ENCODE data around the gene COX6B2.

The COX6B2 gene

DNA sequence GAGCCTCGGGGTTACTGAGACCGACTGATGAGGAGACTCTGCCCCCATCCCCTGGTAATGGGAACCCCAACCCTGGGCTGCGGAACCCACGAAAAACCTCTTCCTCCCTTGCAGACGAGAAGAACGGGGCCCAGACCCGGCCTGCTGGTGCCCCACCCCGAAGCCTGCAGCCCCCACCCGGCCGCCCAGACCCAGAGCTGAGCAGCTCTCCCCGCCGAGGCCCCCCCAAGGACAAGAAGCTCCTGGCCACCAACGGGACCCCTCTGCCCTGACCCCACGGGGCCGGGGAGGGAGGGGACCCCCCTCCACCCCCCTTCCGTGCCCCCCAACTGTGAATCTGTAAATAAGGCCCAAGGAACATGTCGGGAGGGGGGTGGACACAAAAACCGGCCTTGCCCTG lies 42.7 kb downstream of the COX6B2 start:
- no peak for DNase-seq

DNA sequence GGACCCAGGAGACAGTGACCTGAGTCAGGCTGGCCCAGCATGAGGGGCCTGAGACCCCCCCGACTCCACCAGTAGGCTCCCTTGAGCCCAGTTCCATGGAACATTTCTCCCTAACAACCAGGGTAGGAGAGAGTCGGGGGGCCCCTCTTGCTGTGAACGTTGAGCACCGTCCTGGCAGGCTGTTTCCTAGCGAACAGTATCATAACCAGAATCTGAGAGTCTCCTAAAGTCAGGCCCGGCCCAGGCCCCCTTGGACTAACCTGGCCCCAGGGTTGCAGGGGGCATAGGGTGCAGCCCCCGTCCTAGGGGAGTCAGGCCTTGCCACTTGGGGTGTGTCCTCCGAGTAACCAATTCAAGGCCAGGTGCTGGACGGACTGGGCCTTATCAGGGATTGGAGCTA lies 43.1 kb downstream of the COX6B2 start:
- no peak for DNase-seq

DNA sequence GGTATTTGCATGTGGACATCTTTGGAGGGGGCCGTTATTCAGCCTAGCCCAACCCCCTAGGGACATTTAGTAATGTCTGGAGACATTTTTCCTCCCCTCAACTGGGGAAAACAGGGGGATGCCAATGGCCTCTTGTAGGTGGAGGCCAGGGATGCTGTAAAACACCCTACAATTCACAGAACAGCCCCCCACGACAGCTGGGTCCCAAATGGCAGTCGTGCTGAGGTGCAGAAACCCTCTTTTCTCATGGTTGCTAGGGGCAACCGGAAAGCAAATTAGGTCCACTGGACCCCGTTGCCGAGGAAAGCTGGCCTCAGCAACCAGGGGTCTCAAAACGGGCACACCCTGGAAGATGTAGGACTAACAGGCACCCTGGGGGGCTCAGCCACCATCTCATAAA lies 44.0 kb downstream of the COX6B2 start:
- no peak for DNase-seq

DNA sequence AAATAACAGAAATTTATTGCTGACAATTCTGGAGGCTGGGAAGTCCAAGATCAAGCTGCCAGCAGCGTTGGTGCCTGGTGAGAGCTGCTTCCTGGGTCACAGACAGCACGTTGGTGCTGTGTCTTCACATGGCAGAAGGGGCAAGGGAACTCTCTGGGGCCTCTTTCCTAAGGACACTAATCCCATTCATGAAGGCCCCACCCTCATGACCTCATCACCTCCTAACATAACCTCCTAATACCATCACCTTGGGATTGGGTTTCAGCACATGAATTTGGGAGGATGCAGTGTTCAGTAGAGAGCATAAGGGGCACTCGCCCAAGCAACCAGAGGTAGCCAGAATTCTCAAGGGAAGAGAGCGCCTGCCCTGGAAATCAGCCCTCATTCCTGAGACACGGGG lies 45.1 kb downstream of the COX6B2 start:
- DNase-seq: no peak

DNA sequence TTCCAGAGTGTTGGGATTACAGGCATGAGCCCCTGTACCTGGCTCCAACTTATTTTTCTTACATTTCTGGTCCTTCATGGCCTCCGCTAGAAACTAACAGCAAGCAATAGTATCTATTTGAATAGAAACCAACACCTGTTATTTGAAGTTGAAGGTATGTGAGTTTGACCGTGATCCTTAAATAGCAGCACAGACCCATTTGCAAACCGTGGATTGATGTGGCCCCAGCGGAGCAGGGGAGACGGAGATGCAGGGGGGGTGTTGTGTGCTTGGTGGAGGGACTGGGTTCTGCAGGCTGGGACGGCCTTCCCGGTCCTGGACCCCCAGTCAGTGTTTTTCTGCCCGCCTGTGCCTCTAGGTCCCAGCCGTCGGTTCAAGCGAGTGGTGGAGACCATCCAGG lies 46.2 kb downstream of the COX6B2 start:
- DNase-seq: no peak

DNA sequence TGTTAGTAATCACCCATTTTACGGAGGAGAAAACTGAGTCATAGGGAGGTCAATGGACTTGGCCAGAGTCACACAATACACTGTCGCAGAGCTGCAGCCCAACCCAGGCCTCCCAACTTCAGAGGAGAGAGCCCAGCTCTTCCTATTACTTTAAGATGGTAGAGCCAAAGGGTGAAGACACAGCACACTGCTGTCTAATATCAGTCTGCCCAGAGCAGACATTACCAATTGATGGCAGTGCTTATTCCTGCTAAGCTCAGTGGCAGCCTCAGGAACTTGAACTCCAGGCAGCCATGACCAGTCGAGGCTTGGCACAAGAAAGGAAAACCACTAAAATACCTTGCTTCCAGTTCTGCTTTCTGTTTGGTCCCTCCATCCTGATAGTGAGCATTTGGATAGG lies 47.8 kb downstream of the COX6B2 start:
- DNase-seq: no peak

DNA sequence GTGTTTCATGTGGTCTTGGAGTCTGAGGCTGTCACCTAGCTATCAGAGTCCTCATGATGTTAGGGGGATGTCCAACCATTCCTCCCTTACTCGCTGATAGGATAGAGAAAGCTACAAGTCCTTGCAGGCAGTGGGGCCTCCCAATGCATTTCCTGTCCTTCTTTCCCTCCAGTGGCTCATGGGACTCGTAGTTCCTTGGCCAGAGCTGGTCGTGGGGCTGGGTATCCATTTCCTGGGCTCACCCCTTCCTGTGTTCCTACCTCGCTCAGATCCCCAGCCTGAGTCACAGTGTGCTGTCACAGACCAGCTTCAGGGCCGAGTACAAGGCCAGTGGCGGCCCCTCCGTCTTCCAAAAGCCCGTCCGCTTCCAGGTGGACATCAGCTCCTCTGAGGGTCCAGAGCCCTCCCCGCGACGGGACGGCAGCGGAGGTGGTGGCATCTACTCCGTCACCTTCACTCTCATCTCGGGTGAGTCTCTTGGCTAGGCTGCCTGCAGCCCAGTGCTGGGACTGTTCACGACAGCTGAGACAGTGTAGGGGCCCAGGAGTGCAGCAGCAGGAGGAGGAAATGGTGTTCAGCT lies 48.4 kb downstream of the COX6B2 start:
- DNase-seq: no peak

DNA sequence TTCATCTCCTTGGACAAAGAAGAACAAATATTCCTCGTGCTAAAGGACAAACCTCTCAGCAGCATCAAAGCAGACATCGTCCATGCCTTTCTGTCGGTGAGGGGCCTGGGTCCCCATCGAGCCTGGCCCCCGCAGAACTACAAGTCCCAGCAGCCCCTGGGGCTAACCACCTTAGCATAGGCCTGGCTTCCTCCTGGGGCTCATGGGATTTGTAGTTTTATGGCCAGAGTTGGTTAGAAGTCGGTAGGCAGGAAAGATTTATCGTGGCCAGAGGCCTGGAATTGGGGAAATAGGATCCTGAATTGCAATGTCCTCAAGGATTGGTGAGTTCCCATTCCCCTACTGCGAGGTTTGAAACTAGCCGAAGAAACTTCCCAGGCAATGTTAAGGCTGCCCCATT lies 49.0 kb downstream of the COX6B2 start:
- DNase-seq: no peak

DNA sequence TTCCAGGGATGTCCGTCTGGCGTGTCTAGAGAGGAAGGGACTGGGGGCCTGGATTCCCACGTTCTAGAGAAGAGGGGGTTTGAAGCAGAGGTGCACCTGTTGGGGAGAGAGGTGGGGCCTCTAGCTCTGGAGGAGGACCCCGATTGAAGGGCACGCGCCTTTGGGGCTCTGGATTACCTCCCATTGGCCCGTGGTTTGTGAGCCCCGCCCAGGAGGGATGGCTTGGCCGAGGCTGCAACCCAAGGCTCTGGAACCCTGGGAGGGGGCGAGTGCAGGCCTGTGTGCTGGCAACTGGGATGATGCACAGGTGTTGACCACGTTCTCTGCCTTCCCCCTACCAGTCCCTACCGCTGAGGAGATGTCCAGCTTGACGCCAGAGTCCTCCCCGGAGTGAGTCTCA lies 49.5 kb downstream of the COX6B2 start:
- no peak for DNase-seq

DNA sequence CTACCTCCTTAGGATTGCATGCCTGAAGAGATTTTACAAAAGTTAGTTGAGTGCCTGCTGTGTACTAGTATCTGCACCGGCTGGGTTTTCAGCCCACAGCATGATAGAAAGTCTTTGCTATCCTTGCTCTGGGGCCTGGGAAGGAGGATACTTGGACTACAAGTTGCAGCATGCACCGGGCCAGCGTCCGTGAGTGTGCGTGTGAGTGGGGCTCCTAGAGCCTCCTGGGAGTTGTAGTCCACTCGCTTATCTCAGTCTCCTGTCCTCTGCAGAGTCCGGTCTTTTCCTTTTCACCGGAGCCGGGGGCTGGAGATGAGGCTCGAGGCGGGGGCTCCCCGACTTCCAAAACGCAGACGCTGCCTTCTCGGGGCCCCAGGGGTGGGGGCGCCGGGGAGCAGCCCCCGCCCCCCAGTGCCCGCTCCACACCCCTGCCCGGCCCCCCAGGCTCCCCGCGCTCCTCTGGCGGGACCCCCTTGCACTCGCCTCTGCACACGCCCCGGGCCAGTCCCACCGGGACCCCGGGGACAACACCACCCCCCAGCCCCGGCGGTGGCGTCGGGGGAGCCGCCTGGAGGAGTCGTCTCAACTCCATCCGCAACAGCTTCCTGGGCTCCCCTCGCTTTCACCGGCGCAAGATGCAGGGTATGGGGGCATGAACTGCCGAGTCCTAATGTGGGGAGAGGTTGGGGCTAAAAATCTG lies 50.1 kb downstream of the COX6B2 start:
- no peak for DNase-seq

DNA sequence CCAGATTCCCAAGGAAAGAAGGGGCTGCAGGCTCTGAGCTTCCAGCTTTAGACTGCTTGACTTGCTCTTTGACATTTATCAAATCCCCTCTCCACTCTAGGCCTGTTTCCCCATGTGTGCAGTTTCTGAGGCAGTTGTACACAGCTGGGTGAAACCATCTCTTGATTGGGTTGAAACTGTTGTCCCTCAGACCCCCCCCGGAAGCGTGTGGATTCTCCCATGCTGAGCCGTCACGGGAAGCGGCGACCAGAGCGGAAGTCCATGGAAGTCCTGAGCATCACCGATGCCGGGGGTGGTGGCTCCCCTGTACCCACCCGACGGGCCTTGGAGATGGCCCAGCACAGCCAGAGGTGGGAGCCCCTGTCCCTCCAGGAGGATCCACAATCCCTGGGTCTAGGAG lies 51.0 kb downstream of the COX6B2 start:
- no peak for DNase-seq

DNA sequence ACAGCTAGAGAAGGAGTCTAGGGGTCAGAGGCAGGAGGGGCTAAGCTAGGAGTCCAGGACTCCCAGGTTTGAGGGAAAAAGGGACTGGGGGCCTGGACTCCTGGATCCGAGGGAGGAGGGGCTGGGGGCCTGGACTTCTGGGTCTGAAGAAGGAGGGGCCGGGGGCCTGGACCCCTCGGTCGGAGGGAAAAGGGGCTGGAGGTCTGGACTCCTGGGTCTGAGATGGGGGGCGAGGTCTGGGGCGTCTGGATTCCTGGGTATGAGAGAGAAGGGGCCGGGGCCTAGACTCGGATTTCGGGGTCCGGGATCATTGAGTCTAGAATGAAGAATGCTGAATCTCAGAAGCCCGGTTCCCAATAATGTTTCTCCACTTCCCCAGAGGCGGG lies 52.2 kb downstream of the COX6B2 start:
- DNase-seq: no peak

DNA sequence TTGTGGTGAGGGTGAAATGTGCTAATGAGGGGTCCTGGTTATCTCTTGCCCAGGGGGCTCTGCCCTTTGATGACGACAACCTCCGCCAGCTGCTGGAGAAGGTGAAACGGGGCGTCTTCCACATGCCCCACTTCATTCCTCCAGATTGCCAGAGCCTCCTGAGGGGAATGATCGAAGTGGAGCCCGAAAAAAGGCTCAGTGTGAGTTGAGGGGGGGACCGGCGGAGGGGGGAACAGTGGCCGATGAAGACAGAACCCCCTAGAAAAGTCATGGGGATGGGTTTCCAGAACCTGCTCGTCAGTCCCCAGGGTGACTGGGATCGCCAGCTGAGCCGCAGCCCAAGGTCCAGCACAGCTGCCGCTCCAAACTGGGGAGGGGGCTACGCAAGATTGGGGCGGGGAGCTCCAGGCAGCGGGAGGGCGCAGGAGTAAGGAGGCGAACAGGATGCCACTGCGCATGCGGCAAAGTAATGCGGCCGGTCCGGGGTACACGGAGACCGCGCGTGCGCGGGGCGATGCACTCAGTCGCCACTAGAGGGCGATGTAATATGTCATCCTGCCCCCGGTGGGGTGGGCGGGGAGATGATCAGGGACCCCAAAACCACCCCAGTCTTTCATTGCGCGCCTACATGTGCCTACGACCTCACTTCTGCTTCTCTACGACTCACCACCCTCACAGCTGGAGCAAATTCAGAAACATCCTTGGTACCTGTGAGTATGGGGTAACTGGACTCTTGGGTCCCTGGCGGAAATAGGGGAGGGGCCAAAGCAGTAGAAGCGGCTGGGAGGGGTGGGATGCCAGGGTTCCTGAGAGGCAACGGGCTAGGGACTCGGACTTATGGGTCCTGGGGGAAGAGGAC lies 52.8 kb downstream of the COX6B2 start:
- DNase-seq: peak; percentile 41

DNA sequence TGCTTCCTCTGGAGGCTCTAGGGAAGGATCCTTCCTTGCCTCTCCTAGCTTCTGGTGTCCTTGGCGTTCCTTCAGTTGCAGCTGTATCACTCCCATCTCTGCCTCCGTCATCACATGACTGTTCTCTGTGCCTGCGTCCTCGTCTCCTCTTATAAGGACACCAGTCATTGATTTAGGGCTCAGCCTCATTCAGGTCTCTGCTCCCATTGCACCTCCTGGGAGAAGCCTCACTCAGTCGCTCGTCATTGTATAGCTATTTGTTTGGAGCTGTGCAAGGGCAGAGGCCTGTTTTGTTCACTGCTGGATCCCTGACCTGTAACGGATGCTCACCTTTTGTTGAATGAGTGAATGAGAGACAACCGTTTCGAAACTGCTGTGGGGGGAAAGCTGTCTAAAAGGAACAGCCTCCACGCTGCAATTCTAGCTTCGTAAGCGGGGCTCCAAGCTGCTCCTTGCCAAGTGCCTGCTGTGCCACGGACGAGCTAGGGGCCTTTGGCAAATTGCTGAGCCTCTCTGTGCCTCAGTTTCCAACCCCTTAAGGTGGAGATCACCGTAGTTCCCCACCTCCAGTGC lies 53.5 kb downstream of the COX6B2 start:
- no peak for DNase-seq

DNA sequence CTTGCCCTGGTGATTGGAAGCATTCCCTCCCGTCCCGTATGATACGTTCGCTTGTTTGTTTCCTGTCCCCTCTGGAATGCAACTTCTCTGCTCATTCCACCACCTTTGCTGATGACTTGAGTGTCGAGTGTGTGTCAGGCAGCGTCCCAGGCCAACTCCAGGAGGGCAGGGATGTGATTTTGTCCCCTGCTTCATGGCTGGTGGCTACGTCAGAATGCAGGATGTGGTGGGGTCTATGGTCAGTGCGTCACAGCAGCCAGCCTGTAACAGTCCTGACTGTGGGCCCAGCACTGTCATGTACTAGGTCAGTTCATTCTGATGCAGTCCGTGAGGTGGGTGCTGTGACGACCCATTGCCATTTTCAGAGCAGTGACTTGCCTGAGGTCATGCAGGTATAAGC lies 54.5 kb downstream of the COX6B2 start:
- no peak for DNase-seq

All from GF-D8 (cell line).